ENCODE results near the gene MPZL1.

The MPZL1 gene

DNA sequence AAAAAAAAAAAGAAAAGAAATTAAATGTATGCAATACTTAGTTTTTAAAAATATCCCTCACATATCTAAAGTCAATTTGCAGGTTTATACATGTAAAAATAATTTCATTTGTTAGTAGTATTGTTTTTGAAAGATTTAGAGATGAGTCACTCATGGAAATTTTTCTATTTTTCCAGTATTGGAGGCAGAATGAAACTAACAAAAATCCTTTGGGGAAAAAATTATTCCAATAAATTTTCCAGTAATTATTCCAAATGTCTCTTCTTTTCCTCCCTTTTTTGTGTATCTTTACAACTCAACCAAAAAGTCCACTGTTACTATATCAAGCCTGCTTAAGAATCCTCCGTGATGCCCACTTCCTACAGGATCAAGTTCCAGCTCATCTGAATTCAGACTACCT lies 29.9 kb downstream of the MPZL1 start:
- DNase-seq, result no peak

DNA sequence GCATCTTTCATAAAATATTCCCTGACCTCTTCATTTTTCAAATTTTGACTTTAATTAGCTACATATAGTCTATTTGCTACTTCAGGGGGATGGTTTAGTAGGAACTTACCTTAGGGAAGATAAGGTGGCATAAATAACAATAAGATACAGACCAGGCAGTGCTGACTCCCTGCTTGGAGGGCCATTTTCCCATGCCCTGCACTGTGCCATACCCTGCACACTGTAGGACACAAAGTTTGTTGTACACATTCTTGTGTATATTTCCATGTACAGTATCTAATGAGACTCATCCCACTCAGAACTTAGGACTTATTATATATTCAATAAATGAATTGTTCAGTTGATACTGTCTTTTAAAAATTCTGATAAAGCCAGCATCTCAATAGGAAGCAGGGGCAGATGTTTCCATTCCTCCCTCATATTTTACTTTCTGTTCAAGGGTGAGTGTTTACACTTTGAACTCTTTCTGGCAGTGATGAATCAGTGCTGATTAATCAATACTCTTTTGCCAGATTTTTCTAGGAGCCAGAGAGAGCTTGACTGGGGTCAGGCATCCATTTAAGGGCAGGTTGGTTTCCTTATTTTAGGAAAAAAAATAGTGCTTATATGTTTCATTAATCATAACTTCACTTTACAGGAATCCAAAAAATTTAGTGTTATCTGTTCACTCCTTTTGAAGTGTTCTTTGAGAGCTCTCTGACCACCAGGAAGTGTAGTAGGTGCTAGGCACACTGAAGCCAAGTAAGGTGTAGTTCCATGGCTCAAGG lies 30.6 kb downstream of the MPZL1 start:
- no peak for DNase-seq

- DNase-seq, result no peak
Measured at GRCh38 chr1:167755654-167756053, 33.9 kb downstream of the MPZL1 start.

DNA sequence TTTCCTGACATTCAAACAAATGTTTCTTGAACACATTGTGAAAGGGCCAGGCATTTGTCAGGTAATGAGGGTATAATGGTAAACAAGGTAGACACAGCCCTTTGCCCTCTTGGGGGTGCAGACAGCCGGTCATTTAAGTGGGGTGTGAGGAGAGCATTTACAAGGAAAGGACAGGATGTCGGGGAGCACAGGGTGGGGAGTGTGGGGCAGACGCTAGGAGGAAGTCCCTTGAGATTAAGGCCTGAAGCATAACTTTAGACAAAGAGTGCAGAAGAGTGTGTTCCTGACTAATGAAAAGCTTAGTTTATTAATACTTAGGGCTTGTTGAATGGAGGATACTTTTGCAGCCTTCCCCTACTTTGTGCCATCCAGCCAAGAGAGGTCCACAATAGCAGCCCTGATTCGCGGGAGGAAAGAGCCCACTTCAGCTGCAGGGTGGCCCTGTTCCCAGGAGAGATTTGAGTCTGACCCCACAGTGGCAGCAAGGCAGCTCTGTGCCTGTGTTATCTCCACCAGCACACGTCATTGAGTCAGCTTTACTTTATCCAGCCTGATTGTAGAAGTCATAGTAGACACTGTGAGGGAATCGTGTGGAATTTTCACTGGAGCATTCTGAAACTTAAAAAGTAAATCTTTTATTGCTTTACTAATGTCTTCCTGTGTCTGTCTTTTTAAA lies 35.1 kb downstream of the MPZL1 start:
- no peak for DNase-seq

DNA sequence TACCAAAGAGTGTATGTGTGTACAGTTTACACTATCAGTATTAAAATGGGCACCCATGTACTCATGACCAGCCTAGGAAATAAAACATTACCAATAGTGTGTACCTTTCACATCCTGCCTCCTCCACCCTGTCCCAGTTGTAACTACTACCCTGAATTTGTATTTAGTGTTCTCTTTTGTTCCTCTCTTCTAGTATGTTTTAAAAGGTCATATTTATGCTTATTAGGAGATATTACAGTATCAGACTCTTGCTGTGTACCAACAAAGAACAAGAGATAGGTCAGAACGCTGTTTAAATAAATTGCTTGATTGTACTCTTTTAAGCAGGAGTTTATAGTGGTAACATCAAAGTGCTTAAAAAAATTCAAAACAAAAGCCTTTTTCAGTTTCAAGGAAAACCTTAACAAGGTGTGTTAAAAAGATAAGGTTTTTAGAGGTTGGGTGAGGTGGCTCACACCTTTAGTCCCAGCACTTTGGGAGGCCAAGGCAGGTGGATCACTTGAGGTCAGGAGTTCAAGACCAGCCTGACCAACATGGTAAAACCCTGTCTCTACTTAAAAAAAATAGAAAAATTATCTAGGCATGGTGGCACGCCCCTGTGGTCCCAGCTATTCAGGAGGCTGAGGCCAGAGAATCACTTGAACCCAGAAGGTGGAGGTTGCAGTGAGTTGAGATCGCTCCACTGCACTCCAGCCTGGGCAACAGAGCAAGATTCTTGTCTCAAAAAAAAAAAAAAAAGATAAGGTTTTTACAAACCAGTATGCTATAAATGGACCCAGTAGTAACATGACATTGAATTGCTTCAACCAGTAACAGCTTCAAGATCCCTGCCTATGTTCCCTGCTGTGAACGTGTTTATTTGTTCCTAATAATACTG lies 35.9 kb downstream of the MPZL1 start:
- no peak for DNase-seq

- DNase-seq, result no peak
Measured at GRCh38 chr1:167761400-167761799, 39.6 kb downstream of the MPZL1 start.

GRCh38 chr1:167762061-167762746 lies 40.4 kb downstream of the MPZL1 start:
- DNase-seq, result no peak

- no peak for DNase-seq
Measured at GRCh38 chr1:167763525-167764220, 41.9 kb downstream of the MPZL1 start.

DNA sequence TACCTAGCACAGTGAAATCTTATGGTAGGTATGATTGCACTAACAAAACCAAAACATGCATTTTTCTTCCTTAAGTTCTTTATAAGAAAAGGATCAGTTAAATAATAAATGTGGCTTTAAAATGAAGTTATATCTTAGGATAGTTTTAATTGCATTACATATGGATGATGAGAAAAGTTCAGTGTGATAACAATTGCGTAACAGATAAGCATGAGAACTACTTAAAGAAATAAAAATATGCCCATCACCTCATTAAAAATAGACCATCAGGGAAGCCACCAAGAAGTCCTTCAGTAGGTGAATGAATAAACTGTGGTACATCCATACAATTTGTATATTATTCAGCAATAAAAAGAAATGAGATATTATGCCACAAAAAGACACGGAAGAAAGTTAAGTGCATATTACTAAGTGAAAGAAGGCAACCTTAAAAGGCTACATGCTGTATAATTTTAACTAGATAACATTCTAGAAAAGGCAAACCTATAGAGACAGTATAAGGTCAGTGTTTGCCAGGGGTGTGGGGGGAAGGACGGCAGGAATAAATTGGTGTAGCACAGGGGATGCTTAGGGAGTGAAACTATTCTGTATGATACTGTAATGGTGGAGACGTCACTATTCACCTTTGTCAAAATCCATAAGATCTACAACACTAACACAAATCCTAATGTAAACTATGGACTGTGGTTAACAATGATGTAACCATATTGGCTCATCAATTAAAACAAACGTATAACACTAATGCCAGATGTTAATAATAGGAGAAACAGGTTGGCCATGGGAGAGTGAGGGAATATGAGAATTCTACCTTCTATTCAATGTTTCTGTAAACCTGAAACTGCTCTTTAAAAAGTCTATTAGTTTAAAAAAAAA lies 42.9 kb downstream of the MPZL1 start:
- DNase-seq, result no peak

DNA sequence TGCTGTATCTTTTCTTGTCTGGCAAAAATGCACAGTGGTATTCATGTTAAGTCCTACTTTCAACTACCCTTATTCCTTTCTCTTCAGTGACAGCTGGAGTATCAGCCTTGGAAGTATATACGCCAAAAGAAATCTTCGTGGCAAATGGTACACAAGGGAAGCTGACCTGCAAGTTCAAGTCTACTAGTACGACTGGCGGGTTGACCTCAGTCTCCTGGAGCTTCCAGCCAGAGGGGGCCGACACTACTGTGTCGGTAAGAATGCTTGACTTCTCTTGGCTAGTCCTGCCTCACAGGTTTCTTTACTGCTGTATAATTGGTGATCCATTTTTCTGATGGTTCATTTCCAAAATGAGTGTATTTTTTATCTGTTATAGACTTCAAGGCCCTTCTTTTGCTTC lies 43.7 kb downstream of the MPZL1 start:
- no peak for DNase-seq

GRCh38 chr1:167766538-167766937 lies 44.8 kb downstream of the MPZL1 start:
- DNase-seq, result no peak

- DNase-seq, result no peak
Measured at GRCh38 chr1:167767761-167768160, 46.0 kb downstream of the MPZL1 start.

- DNase-seq, result no peak
Measured at GRCh38 chr1:167770127-167770526, 48.3 kb downstream of the MPZL1 start.

GRCh38 chr1:167772436-167772835 lies 50.7 kb downstream of the MPZL1 start:
- DNase-seq, result no peak

DNA sequence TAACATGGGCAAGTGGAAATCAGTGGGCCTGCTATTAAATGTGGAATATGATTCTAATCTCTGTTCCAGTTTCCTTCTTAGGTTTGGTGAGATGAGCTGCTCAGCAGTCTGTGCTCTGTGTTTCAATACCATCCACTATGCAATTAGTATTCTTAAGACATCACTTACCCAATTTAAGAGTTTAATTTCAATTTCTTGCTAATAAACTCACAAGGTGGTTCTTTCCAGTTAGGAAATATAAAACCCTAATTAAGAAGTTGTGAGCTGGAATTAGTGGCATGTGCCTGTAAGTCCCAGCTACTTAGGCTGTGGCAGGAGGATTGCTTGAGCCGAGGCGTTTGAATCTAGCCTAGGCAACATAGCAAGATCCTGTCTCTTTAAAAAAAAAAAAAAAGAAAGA lies 51.7 kb downstream of the MPZL1 start:
- no peak for DNase-seq

- no peak for DNase-seq
Measured at GRCh38 chr1:167774710-167775109, 52.9 kb downstream of the MPZL1 start.

DNA sequence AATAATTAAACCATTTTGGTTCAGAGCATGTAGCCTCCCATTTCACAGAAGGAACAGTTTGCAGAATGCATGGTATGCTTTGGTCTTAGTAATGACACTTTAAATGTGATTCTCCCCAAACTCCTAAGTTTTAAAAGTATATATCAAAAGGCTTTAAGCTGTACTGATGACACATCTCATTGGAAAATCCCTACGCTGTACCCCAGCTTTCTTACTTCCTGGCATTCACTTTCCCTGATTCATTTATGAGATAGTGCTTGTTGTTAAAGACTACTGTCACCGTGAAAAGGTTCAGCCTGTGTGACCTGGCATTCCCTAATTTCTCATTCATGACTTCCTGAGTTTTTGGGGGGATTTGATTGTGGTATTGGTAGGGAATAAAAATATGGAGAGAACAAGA lies 53.4 kb downstream of the MPZL1 start:
- DNase-seq, result no peak

GRCh38 chr1:167776151-167776550 lies 54.4 kb downstream of the MPZL1 start:
- DNase-seq, result no peak

- no peak for DNase-seq
Measured at GRCh38 chr1:167776616-167777268, 55.0 kb downstream of the MPZL1 start.

DNA sequence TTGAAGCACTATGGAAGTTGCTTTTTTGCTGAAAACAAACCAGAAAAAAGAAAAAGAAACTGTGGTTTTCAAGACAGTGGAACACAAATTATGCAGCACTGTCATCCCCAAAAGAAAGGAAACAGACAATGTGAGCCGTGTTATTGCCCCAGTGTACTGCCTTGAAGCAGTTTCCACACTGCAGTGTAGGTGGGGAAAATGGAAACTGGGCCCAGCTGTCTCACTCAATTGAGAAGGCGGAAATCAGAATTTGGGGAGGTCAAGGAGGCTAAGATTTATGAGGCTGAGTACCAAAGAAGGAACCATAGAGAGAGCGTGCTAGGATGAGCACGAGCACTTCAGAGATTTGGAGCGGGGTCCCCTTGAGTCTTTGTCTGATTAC lies 55.5 kb downstream of the MPZL1 start:
- DNase-seq, result no peak

DNA sequence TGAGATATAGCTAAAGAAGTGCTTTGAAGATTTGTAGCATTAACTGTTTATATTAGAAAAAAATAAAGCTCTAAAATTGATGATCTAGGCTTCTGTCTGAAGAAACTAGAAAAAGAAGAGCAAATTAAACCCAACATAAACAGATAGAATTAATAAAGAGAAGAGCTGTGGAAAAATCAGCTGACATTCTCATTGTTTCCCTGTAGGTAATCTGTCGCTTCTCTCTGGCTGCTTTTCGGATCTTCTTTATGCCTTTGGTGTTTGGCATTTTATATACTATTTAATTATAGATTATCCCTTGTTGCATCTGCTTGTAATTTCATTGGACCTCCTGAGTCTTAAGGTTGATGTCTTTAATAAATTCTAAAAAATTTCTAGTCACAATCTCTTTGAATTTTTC lies 59.8 kb downstream of the MPZL1 start:
- DNase-seq, result no peak

Data from effector CD8-positive, alpha-beta T cell (primary cell).